22Rv1 (cell line): ENCODE results near the gene APLN.

Experiments
- ZFX ChIP-seq: fragments of 450-650 bp; IDR thresholded peaks from 2 replicates; pipeline ENCODE4 v1.6.1; 2017; ENCODE audit warnings: antibody characterized with exemption, borderline replicate concordance
- TF ChIP-seq, protein P1 (sequence below): fragments of 450-650 bp; IDR thresholded peaks from 2 replicates; pipeline ENCODE4 v1.5.1; 2017; ENCODE audit warnings: mild to moderate bottlenecking

DNA sequence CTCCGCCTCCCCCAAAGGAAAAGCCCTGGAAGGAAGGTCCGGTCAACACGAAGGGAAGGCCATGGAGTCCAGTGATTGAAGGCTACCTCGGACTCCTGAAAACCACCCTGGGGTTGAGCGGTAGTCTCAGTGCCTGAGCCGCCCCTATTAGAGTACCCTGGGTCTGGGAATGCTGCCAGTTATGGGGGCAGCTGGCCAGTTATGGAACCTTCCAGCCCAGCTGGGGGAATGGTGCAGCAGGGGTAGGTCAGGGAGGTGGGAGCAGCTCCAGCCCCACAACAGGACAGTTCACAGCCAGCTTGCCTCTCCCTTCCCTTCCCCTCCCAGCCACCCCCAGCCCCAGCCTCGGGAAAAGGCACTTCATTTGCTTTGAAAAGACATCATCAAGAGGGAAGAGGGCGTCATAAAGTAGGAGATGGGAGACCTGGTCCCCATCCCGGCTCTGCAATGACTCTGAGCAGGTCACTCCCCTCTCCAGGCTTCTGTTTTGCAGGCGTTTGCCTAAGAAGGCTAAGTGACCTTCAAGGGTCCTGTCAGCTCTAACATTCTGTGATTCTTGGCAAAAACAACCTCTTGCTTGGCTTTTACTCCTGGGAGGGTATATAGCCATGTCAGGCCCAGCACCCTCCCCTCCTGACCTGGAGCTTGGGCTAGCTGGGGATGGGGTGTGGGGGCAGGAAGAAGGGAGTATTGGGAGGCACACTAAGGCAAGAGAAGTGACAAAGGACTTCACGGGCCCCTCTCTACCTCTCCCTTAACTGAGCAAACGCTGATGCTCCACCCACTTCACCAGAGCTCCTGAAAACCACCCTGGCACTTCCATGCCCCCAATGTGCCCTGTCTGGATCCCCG lies 8.0 kb downstream of the APLN start:
- TF ChIP-seq, protein P1, sequence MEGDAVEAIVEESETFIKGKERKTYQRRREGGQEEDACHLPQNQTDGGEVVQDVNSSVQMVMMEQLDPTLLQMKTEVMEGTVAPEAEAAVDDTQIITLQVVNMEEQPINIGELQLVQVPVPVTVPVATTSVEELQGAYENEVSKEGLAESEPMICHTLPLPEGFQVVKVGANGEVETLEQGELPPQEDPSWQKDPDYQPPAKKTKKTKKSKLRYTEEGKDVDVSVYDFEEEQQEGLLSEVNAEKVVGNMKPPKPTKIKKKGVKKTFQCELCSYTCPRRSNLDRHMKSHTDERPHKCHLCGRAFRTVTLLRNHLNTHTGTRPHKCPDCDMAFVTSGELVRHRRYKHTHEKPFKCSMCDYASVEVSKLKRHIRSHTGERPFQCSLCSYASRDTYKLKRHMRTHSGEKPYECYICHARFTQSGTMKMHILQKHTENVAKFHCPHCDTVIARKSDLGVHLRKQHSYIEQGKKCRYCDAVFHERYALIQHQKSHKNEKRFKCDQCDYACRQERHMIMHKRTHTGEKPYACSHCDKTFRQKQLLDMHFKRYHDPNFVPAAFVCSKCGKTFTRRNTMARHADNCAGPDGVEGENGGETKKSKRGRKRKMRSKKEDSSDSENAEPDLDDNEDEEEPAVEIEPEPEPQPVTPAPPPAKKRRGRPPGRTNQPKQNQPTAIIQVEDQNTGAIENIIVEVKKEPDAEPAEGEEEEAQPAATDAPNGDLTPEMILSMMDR = no peak
- TF ChIP-seq ZFX = no peak
